ENCODE results near the gene SLC38A5. TPM values are rescaled to one million over a fixed set of nuclear protein-coding genes. Genes with fewer than 3 reads are reported as not detected.

Gene SLC38A5
- total RNA-seq, 1 experiment from 2014 or later: 65.0 TPM

DNA sequence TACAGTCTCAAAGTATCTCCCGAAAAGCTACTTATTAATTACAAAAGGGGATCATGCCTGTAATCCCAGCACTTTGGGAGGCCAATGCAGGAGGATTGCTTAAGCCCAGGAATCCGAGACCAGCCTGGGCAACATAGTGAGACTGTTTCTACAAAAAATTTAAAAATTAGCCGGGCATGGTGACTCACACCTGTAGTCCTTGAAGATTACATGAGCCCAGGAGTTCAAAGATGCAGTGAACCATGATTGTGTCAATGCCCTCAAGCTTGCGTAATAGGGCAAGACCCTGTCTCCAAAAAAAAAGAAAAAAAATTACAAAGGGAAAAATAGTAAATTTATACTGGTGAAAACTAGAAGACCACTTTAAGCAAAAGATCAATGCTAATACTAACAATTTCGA lies 35.4 kb upstream of the SLC38A5 start:
- Histone ChIP-seq H3K4me3 (ENCODE audit: insufficient read depth, low read depth, low read length) (no peak overlapping the region), H3K27me3 (ENCODE audit: control insufficient read depth, insufficient read depth, low read length) (no peaks in the 10 kb centered on the region; the same call in 1 of the 2 replicates), H3K36me3 (replicated peaks; ENCODE audit: control insufficient read depth, insufficient read depth, low read length) (no peaks in the 10 kb centered on the region)
- no peak for DNase-seq

DNA sequence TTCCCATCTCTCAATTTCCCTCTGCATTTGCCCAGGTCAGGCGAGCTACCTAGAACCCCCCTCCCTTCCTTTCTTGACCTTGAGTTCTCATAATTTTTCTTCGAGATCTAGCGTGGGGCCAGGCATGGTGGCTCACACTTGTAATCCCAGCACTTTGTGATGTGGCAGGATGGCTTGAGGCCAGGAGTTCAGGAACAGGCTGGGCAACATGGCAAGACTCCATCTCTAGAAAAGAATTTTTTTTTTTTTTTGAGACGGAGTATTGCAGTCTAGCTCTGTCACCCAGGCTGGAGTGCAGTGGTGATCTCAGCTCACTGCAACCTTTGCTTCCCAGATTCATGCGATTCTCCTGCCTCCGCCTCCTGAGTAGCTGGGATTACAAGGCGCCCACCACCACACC lies 34.2 kb upstream of the SLC38A5 start:
- Histone ChIP-seq H3K27me3 (ENCODE audit: control insufficient read depth, insufficient read depth, low read length) (no peaks in the 10 kb centered on the region), H3K4me3 (ENCODE audit: insufficient read depth, low read depth, low read length) (no peak overlapping the region), H3K36me3 (replicated peaks; ENCODE audit: control insufficient read depth, insufficient read depth, low read length) (no peaks in the 10 kb centered on the region)
- no peak for DNase-seq

GRCh38 chrX:48498374-48498809 lies 28.3 kb upstream of the SLC38A5 start:
- Histone ChIP-seq H3K27me3 (ENCODE audit: control insufficient read depth, insufficient read depth, low read length) (no peaks in the 10 kb centered on the region), H3K36me3 (replicated peaks; ENCODE audit: control insufficient read depth, insufficient read depth, low read length) (no peaks in the 10 kb centered on the region)
- DNase-seq: no peak

GRCh38 chrX:48497871-48498270 lies 27.8 kb upstream of the SLC38A5 start:
- no peak overlapping the region for H3K4me3 ChIP-seq (ENCODE audit: insufficient read depth, low read depth, low read length)
- DNase-seq: no peak
- H3K36me3 ChIP-seq (replicated peaks; ENCODE audit: control insufficient read depth, insufficient read depth, low read length): no peaks in the 10 kb centered on the region
- H3K27me3 ChIP-seq (ENCODE audit: control insufficient read depth, insufficient read depth, low read length): no peaks in the 10 kb centered on the region

More at GRCh38 chrX:48498374-48498809, 28.3 kb upstream of the SLC38A5 start:
- no peak overlapping the region for H3K4me3 ChIP-seq (ENCODE audit: insufficient read depth, low read depth, low read length)

- H3K4me3 ChIP-seq (ENCODE audit: insufficient read depth, low read depth, low read length): no peak overlapping the region
- no peaks in the 10 kb centered on the region for H3K27me3 ChIP-seq (ENCODE audit: control insufficient read depth, insufficient read depth, low read length)
- H3K36me3 ChIP-seq (replicated peaks; ENCODE audit: control insufficient read depth, insufficient read depth, low read length): no peaks in the 10 kb centered on the region
- no peak for DNase-seq
Observed at GRCh38 chrX:48496660-48497059, 26.6 kb upstream of the SLC38A5 start.

- DNase-seq: peak; percentile 77
Observed at GRCh38 chrX:48493890-48494364, 23.9 kb upstream of the SLC38A5 start.

DNA sequence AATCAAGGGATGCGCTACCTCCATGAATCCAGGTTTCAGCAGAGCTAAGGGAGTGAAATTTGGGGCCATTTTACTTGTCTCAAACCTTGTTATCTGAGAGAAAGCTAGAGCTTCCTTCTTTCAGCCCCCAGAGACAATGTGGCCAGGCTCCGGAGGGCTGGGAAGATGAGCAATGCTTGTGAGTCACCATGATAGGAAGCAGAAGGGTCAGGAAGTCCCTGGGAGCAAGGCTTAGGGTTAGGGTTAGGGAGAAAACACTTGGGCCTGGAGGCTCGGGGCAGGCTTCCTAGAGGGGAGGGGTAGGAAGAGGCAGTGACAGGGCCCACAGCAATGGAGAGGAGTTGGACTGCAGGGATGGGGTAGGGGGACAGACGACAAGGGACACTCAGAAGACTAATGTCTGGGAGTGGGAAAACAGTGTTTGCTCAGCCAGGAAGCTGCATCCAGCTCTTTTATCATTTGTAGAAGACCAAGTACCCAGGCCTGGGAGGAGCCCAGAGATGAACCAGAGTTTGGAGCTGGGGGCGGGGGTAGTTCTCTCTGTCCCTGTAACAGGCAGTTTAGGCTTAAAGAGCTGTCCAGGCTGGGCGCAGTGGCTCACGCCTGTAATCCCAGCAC lies 22.3 kb upstream of the SLC38A5 start:
- Histone ChIP-seq H3K4me3 (ENCODE audit: insufficient read depth, low read depth, low read length) (no peak overlapping the region), H3K27me3 (ENCODE audit: control insufficient read depth, insufficient read depth, low read length) (no peaks in the 10 kb centered on the region), H3K36me3 (replicated peaks; ENCODE audit: control insufficient read depth, insufficient read depth, low read length) (no peaks in the 10 kb centered on the region)
- DNase-seq: no peak

More at GRCh38 chrX:48493890-48494364, 23.9 kb upstream of the SLC38A5 start:
- H3K4me3 ChIP-seq (ENCODE audit: insufficient read depth, low read depth, low read length): no peak overlapping the region
- no peaks in the 10 kb centered on the region for H3K27me3 ChIP-seq (ENCODE audit: control insufficient read depth, insufficient read depth, low read length)
- no peaks in the 10 kb centered on the region for H3K36me3 ChIP-seq (replicated peaks; ENCODE audit: control insufficient read depth, insufficient read depth, low read length)

DNA sequence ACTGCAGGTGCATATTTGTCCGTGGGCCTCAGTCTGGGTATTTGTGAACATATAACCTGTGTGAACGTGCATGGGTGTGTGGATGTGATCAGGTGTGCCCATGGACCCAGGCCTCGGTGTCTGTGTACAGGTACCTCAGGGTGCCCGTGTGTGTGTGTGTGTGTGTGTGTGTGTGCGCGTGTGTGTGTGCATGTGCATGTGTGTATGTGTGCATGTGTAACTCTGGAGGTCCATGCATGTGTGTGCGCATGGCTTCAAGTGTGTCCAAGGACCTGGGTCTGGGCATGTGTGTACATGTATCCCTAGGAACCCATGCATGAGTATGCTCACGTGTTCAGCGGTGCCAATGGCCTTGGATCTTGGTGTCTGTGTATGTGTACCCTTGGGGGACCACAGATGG lies 21.7 kb upstream of the SLC38A5 start:
- Histone ChIP-seq H3K4me3 (ENCODE audit: insufficient read depth, low read depth, low read length) (no peak overlapping the region), H3K36me3 (replicated peaks; ENCODE audit: control insufficient read depth, insufficient read depth, low read length) (no peaks in the 10 kb centered on the region), H3K27me3 (ENCODE audit: control insufficient read depth, insufficient read depth, low read length) (no peaks in the 10 kb centered on the region)
- DNase-seq: no peak

DNA sequence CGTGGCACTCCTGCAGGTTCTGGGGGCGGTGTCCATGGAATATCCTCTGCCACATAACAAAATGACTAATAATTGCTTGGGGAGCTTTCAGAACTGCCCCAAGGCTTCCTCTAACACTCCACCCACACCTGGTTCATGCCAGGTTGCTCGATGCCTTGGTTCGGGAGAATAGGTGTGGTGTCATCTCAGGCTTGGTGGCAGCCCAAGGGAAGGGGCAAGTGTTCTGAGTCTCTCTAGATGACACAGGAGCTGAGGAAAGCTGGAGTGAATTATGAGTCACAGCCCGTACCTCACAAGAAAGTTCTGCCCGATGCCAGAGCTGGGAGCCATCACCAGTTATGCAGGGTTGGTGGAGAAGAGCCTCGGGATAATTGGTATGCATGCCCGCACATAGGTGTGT lies 20.6 kb upstream of the SLC38A5 start:
- no peaks in the 10 kb centered on the region for H3K27me3 ChIP-seq (ENCODE audit: control insufficient read depth, insufficient read depth, low read length)
- H3K4me3 ChIP-seq (ENCODE audit: insufficient read depth, low read depth, low read length): no peak overlapping the region
- H3K36me3 ChIP-seq (replicated peaks; ENCODE audit: control insufficient read depth, insufficient read depth, low read length): no peaks in the 10 kb centered on the region
- DNase-seq: no peak

- Histone ChIP-seq H3K4me3 (ENCODE audit: insufficient read depth, low read depth, low read length) (no peak overlapping the region), H3K36me3 (replicated peaks; ENCODE audit: control insufficient read depth, insufficient read depth, low read length) (no peaks in the 10 kb centered on the region), H3K27me3 (ENCODE audit: control insufficient read depth, insufficient read depth, low read length) (no peaks in the 10 kb centered on the region)
- DNase-seq: no peak
Observed at GRCh38 chrX:48489892-48490291, 19.8 kb upstream of the SLC38A5 start.

DNA sequence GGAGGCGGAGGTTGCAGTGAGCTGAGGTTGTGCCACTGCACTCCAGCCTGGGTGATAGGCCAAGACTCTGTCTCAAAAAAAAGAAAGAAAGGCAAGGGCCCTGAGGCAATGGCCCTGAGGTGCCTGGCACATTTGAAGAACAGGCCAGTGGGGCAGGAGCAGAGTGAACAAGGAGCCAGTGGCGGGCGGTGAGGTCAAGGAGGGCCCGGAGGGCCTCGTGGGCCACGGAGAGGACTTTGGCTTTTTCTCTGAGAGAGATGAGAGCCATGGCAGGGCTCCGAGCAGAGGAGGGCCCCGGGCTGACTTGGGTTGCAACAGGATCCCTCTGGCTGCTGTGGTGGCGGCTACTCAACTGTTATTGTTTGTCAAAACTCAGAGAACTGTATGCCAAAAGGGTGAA lies 19.2 kb upstream of the SLC38A5 start:
- Histone ChIP-seq H3K36me3 (replicated peaks; ENCODE audit: control insufficient read depth, insufficient read depth, low read length) (no peaks in the 10 kb centered on the region), H3K27me3 (ENCODE audit: control insufficient read depth, insufficient read depth, low read length) (no peaks in the 10 kb centered on the region), H3K4me3 (ENCODE audit: insufficient read depth, low read depth, low read length) (no peak overlapping the region)
- no peak for DNase-seq

DNA sequence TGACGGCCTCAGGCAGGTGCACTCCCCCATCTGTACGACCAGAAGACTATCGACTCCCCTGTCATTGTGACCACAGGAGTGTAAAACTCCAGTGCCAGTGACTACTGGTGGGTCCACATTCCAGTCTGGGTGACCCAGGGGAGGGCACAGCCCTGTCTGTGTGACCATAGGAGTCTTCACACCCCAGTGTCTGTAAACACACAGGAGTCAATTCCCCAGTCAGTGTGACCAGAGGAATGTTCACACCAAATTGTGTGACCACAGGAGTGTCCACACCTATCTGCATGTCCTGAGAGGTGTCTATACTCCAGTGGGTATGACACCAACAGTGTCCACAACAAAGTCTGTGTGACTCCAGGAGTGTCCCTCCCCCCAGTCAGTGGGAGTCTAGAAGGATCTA lies 18.0 kb upstream of the SLC38A5 start:
- Histone ChIP-seq H3K27me3 (ENCODE audit: control insufficient read depth, insufficient read depth, low read length) (no peaks in the 10 kb centered on the region), H3K4me3 (ENCODE audit: insufficient read depth, low read depth, low read length) (no peak overlapping the region), H3K36me3 (replicated peaks; ENCODE audit: control insufficient read depth, insufficient read depth, low read length) (no peaks in the 10 kb centered on the region; the same call in none of the 2 replicates)
- DNase-seq: no peak

DNA sequence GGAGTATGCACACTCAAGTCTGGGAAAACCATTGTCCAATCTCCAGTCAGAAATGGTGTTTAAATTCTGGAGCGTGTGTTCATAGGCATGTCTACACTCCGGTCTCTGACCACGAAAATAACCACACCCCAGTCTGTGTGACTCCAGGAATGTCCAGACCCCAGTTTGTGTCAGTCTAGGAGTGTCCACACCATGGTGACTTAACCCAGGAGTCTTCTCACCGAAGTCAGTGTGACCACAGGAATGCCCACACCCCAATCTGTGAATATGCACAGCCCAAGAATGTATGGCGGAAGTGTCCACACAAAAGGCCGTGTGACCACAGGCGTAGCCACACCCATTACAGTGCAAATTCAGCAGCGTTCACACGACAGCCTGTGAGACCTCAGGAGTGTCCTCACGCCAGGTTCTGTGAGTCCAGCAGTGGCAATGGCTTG lies 17.3 kb upstream of the SLC38A5 start:
- Histone ChIP-seq H3K27me3 (ENCODE audit: control insufficient read depth, insufficient read depth, low read length) (no peaks in the 10 kb centered on the region), H3K36me3 (replicated peaks; ENCODE audit: control insufficient read depth, insufficient read depth, low read length) (peaks cover under 1% of the 10 kb centered on the region), H3K4me3 (ENCODE audit: insufficient read depth, low read depth, low read length) (no peak overlapping the region)
- no peak for DNase-seq

- Histone ChIP-seq H3K4me3 (ENCODE audit: insufficient read depth, low read depth, low read length) (no peak overlapping the region), H3K36me3 (replicated peaks; ENCODE audit: control insufficient read depth, insufficient read depth, low read length) (peaks cover 9% of the 10 kb centered on the region)
- no peak for DNase-seq
Observed at GRCh38 chrX:48482526-48482925, 12.5 kb upstream of the SLC38A5 start.

GRCh38 chrX:48480583-48480982 lies 10.5 kb upstream of the SLC38A5 start:
- Histone ChIP-seq H3K4me3 (ENCODE audit: insufficient read depth, low read depth, low read length) (no peak overlapping the region), H3K27me3 (ENCODE audit: control insufficient read depth, insufficient read depth, low read length) (no peaks in the 10 kb centered on the region), H3K36me3 (replicated peaks; ENCODE audit: control insufficient read depth, insufficient read depth, low read length) (peaks cover 9% of the 10 kb centered on the region)
- DNase-seq: no peak

More at GRCh38 chrX:48482526-48482925, 12.5 kb upstream of the SLC38A5 start:
- no peaks in the 10 kb centered on the region for H3K27me3 ChIP-seq (ENCODE audit: control insufficient read depth, insufficient read depth, low read length)
